HEK293 (cell line): ENCODE data around the gene AMPD1.

Experiments
- KLF1 ChIP-seq: fragments of 450-650 bp; formaldehyde crosslinking; IDR thresholded peaks from 2 replicates; pipeline ENCODE4 v1.5.1; 2016; ENCODE audit warnings: missing biosample characterization, missing genetic modification characterization
- REST ChIP-seq: fragments of 450-650 bp; formaldehyde crosslinking; IDR thresholded peaks from 2 replicates; pipeline ENCODE4 v1.5.1; 2016; ENCODE audit warnings: missing biosample characterization, missing genetic modification characterization
- ZBTB21 ChIP-seq: fragments of 450-650 bp; formaldehyde crosslinking; IDR thresholded peaks from 2 replicates; pipeline ENCODE4 v1.5.1; 2017; ENCODE audit warnings: missing biosample characterization, missing genetic modification characterization
- ZBTB7A ChIP-seq: fragments of 450-650 bp; formaldehyde crosslinking; IDR thresholded peaks from 2 replicates; pipeline ENCODE4 v1.5.1; 2016; ENCODE audit warnings: low read depth, missing biosample characterization, missing genetic modification characterization
- ZNF24 ChIP-seq: fragments of 450-650 bp; formaldehyde crosslinking; IDR thresholded peaks from 2 replicates; pipeline ENCODE4 v1.5.1; 2016; ENCODE audit warnings: missing biosample characterization, missing genetic modification characterization
- ZNF362 ChIP-seq: fragments of 450-650 bp; formaldehyde crosslinking; IDR thresholded peaks from 2 replicates; pipeline ENCODE4 v1.5.1; 2016; ENCODE audit warnings: missing biosample characterization, missing genetic modification characterization
- ZNF596 ChIP-seq: fragments of 450-650 bp; IDR thresholded peaks from 2 replicates; pipeline ENCODE4 v1.5.0; 2018; ENCODE audit warnings: missing biosample characterization, mild to moderate bottlenecking, missing genetic modification characterization, moderate library complexity
- ZNF677 ChIP-seq: fragments of 450-650 bp; IDR thresholded peaks from 2 replicates; pipeline ENCODE4 v1.5.0; 2018; ENCODE audit warnings: missing biosample characterization, mild to moderate bottlenecking, missing genetic modification characterization, moderate library complexity
- ZSCAN30 ChIP-seq: fragments of 450-650 bp; IDR thresholded peaks from 2 replicates; pipeline ENCODE4 v1.5.1; 2018; ENCODE audit warnings: missing biosample characterization, mild to moderate bottlenecking, missing genetic modification characterization, moderate library complexity
- TF ChIP-seq, protein P1 (sequence below): fragments of 450-650 bp; formaldehyde crosslinking; IDR thresholded peaks from 2 replicates; pipeline ENCODE4 v1.5.1; 2016; ENCODE audit warnings: missing biosample characterization, missing genetic modification characterization
- TF ChIP-seq, protein P2 (sequence below): fragments of 450-650 bp; formaldehyde crosslinking; IDR thresholded peaks from 2 replicates; pipeline ENCODE4 v1.5.1; 2016; ENCODE audit warnings: missing biosample characterization, missing genetic modification characterization
- TF ChIP-seq, protein P3 (sequence below): fragments of 450-650 bp; formaldehyde crosslinking; IDR thresholded peaks from 2 replicates; pipeline ENCODE4 v1.5.1; 2016; ENCODE audit warnings: missing biosample characterization, missing genetic modification characterization, low read depth

- TF ChIP-seq ZSCAN30 (tag by site-specific recombination) = no peak
- TF ChIP-seq, protein P1, sequence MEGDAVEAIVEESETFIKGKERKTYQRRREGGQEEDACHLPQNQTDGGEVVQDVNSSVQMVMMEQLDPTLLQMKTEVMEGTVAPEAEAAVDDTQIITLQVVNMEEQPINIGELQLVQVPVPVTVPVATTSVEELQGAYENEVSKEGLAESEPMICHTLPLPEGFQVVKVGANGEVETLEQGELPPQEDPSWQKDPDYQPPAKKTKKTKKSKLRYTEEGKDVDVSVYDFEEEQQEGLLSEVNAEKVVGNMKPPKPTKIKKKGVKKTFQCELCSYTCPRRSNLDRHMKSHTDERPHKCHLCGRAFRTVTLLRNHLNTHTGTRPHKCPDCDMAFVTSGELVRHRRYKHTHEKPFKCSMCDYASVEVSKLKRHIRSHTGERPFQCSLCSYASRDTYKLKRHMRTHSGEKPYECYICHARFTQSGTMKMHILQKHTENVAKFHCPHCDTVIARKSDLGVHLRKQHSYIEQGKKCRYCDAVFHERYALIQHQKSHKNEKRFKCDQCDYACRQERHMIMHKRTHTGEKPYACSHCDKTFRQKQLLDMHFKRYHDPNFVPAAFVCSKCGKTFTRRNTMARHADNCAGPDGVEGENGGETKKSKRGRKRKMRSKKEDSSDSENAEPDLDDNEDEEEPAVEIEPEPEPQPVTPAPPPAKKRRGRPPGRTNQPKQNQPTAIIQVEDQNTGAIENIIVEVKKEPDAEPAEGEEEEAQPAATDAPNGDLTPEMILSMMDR = no peak
- TF ChIP-seq ZNF362 (tag by site-specific recombination) = no peak
- TF ChIP-seq ZBTB7A = no peak
- no peak for TF ChIP-seq ZNF596
- TF ChIP-seq ZNF24 (tag by site-specific recombination) = no peak
- no peak for TF ChIP-seq KLF1
- TF ChIP-seq, protein P2, sequence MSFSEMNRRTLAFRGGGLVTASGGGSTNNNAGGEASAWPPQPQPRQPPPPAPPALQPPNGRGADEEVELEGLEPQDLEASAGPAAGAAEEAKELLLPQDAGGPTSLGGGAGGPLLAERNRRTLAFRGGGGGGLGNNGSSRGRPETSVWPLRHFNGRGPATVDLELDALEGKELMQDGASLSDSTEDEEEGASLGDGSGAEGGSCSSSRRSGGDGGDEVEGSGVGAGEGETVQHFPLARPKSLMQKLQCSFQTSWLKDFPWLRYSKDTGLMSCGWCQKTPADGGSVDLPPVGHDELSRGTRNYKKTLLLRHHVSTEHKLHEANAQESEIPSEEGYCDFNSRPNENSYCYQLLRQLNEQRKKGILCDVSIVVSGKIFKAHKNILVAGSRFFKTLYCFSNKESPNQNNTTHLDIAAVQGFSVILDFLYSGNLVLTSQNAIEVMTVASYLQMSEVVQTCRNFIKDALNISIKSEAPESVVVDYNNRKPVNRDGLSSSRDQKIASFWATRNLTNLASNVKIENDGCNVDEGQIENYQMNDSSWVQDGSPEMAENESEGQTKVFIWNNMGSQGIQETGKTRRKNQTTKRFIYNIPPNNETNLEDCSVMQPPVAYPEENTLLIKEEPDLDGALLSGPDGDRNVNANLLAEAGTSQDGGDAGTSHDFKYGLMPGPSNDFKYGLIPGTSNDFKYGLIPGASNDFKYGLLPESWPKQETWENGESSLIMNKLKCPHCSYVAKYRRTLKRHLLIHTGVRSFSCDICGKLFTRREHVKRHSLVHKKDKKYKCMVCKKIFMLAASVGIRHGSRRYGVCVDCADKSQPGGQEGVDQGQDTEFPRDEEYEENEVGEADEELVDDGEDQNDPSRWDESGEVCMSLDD (tag by site-specific recombination) = no peak
- TF ChIP-seq ZNF677 = no peak
- no peak for TF ChIP-seq REST (tag by site-specific recombination)
- TF ChIP-seq, protein P3, sequence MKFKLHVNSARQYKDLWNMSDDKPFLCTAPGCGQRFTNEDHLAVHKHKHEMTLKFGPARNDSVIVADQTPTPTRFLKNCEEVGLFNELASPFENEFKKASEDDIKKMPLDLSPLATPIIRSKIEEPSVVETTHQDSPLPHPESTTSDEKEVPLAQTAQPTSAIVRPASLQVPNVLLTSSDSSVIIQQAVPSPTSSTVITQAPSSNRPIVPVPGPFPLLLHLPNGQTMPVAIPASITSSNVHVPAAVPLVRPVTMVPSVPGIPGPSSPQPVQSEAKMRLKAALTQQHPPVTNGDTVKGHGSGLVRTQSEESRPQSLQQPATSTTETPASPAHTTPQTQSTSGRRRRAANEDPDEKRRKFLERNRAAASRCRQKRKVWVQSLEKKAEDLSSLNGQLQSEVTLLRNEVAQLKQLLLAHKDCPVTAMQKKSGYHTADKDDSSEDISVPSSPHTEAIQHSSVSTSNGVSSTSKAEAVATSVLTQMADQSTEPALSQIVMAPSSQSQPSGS (tag by site-specific recombination) = no peak
- TF ChIP-seq ZBTB21 (tag by site-specific recombination) = no peak
Observed at GRCh38 chr1:114676115-114676514, 19.2 kb downstream of the AMPD1 start.
